Activated B cell treated with CpG ODN at 0.5 μM for 24 hours (primary cell): Measurements from ENCODE around the gene SRR. TPM values are rescaled to one million over a fixed set of nuclear protein-coding genes. Genes with fewer than 3 reads are reported as not detected.

Source experiments
- ATAC-seq: fragments of 200-7000 bp; cut with Tn5 transposase; one replicate; pipeline ENCODE4 v1.10.0; 2021; ENCODE audit warnings: low read depth, mild to moderate bottlenecking, moderate library complexity
- CTCF ChIA-PET: fragments of 350-600 bp; sonication (Branson Sonifier 250); formaldehyde crosslinking; loops from one replicate; lab custom pipeline; 2021; ENCODE audit warnings: antibody characterized with exemption; lab: Charles Lee
- POLR2A ChIA-PET: fragments of 350-600 bp; sonication (Branson Sonifier 250); formaldehyde crosslinking; loops from one replicate; lab custom pipeline; 2021; ENCODE audit warnings: antibody characterized with exemption; lab: Charles Lee
- DNase-seq: peaks from one replicate; pipeline ENCODE4 v3.0.0; 2022
- H3K27ac Mint-ChIP-seq: one replicate; pipeline ENCODE4 v1.8.0; 2020; ENCODE audit warnings: mixed read lengths
- H3K27me3 Mint-ChIP-seq: one replicate; pipeline ENCODE4 v1.8.0; 2021; ENCODE audit warnings: mixed read lengths
- H3K36me3 Mint-ChIP-seq: one replicate; pipeline ENCODE4 v1.8.0; 2021; ENCODE audit warnings: low read depth, mixed read lengths
- H3K4me1 Mint-ChIP-seq: one replicate; pipeline ENCODE4 v1.8.0; 2021; ENCODE audit warnings: mixed read lengths
- H3K4me3 Mint-ChIP-seq: one replicate; pipeline ENCODE4 v1.8.0; 2020; ENCODE audit warnings: mild to moderate bottlenecking, mixed read lengths
- H3K9me3 Mint-ChIP-seq: one replicate; pipeline ENCODE4 v1.8.0; 2020; ENCODE audit warnings: mixed read lengths
- intact Hi-C: fragments of 100-400 bp; cut with micrococcal nuclease; formaldehyde crosslinking; loops from one replicate; pipeline ENCODE4 v1.15.1; 2024
- total RNA-seq: library from RNA; stranded (reverse); gene quantifications from 2 replicates; pipeline ENCODE4 v1.2.3, GENCODE V29; 2022
- TF ChIP-seq, protein P1 (sequence below): fragments of 200-600 bp; IDR thresholded peaks from one replicate; pipeline ENCODE4 v1.8.0; 2022; ENCODE audit warnings: antibody characterized with exemption, mild to moderate bottlenecking

SRR gene
- total RNA-seq, 1 donor from 2014 or later = 5.7 TPM

DNA sequence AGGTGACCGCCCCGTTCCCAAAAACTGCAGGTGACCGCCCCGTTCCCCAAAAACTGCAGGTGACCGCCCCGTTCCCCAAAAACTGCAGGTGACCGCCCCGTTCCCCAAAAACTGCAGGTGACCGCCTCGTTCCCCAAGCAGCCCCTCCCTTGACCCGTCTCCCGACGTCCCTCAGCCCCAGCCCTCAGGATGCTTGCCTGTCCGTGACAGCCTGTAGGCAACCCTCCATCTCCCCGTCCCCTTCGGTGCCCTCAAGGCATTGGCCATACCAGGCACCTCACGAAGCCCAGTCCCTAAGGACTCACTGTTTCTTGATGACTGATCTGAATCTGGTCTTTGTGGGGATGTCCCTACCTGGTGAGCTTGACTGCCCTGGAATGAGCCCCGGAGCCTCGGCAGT, 58.7 kb downstream of the SRR start:
- POLR2A ChIA-PET = no interaction called here

DNA sequence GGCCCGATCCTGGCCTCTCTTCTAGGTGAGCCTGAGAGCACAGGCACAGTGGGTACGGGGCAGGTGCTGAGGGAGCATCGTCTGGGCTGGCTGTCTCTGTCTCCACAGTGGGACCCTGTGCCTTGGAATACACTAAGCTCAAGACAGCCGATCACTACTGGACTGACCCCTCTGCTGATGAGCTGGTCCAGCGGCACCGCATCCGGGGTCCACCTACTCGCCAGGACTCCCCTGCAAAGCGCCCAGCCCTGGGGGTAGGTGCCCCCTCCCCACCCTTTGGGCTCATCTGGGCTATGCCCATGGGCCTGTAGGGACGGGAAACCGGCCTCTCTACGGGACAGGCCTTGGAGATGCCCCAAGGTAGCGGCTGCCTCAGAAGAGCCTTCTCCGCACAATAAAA, 59.1 kb downstream of the SRR start:
- ATAC-seq (no peak), DNase-seq (no peak)
- TF ChIP-seq, protein P1, sequence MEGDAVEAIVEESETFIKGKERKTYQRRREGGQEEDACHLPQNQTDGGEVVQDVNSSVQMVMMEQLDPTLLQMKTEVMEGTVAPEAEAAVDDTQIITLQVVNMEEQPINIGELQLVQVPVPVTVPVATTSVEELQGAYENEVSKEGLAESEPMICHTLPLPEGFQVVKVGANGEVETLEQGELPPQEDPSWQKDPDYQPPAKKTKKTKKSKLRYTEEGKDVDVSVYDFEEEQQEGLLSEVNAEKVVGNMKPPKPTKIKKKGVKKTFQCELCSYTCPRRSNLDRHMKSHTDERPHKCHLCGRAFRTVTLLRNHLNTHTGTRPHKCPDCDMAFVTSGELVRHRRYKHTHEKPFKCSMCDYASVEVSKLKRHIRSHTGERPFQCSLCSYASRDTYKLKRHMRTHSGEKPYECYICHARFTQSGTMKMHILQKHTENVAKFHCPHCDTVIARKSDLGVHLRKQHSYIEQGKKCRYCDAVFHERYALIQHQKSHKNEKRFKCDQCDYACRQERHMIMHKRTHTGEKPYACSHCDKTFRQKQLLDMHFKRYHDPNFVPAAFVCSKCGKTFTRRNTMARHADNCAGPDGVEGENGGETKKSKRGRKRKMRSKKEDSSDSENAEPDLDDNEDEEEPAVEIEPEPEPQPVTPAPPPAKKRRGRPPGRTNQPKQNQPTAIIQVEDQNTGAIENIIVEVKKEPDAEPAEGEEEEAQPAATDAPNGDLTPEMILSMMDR = no peak
- Mint-ChIP-seq H3K4me1 (no peaks in the 10 kb centered on the region), H3K27ac (no peak overlapping the region), H3K9me3 (no peaks in the 10 kb centered on the region), H3K27me3 (no peaks in the 10 kb centered on the region), H3K4me3 (no peak overlapping the region), H3K36me3 (peaks cover 39% of the 10 kb centered on the region)
- intact Hi-C loops = no loop called here
- CTCF ChIA-PET = no interaction called here
- POLR2A ChIA-PET = no interaction called here

More for the DNA sequence above, 58.7 kb downstream of the SRR start:
- intact Hi-C loops = no loop called here
- H3K27ac Mint-ChIP-seq = no peak overlapping the region
- CTCF ChIA-PET = no interaction called here
- H3K9me3 Mint-ChIP-seq = no peaks in the 10 kb centered on the region
- ATAC-seq (no peak), DNase-seq (no peak)
- H3K4me3 Mint-ChIP-seq = no peak overlapping the region
- peaks cover 41% of the 10 kb centered on the region for H3K36me3 Mint-ChIP-seq
- H3K27me3 Mint-ChIP-seq = no peaks in the 10 kb centered on the region
- TF ChIP-seq, protein P1 = no peak
- H3K4me1 Mint-ChIP-seq = no peaks in the 10 kb centered on the region

DNA sequence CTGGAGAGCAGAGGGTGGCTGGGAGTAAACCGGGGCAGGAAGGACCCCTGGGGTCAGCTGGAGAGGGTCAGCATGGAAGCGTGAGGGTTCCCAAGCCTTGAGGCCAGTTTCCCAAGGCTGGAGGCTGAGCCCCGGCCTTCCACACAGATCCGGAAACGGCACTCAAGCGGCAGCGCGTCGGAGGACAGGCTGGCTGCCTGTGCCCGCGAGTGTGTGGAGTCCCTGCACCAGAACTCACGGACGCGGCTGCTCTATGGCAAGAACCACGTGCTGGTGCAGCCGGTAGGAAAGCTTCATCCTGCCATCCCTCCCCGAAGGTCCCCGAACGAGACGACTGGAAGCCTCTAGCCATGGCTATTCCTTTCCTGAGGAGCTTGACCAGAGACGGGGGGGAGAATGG, 59.6 kb downstream of the SRR start:
- intact Hi-C loops = no loop called here
- ChIA-PET POLR2A (no interaction called here), CTCF (no interaction called here)
- TF ChIP-seq, protein P1 = no peak
- DNase-seq = no peak
- no peak overlapping the region for H3K4me3 Mint-ChIP-seq
- no peak for ATAC-seq
- no peaks in the 10 kb centered on the region for H3K27me3 Mint-ChIP-seq
- H3K9me3 Mint-ChIP-seq = no peaks in the 10 kb centered on the region
- H3K4me1 Mint-ChIP-seq = no peaks in the 10 kb centered on the region
- H3K27ac Mint-ChIP-seq = no peak overlapping the region
- H3K36me3 Mint-ChIP-seq = peaks cover 39% of the 10 kb centered on the region

DNA sequence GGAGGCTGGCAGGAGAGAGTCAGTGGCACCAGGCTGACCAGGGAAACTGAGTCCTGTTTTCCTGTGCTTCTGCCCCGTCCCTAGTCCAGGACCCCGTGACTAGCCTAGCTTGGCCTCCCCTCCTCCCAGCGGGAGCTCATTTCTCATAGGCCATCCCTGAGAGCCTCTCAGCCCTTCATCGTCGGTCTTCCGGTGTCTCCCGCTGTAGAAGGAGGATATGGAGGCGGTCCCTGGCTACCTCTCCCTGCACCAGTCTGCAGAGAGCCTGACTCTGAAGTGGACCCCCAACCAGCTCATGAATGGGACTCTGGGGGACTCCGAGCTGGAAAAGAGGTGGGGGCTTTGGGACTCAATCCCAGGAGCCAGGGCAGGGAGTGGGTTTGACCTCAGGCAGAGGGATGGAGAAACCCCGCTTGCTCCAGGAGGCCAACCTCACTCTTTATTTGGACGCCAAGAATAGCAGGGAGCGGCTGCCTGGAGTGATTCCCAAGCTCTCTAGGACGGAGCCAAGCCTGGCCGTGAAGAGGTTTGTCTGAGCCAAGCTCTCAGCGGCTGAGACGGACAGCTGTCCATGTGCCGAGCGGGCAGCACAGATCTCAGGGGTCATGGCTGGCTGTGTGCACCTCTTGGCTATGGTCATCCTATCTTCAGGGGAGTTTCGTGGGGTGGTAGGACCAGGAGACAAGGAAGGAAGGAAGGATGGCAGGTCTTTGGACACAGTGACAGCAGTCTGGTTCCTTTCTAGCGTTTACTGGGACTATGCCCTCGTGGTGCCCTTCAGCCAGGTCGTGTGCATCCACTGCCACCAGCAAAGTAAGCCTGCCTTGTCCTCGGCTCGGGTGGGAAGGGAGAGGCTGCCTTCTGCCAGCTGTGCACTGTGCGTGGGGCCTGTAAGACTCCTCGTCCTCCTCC, 60.4 kb downstream of the SRR start:
- DNase-seq = no peak
- ATAC-seq = no peak
- TF ChIP-seq, protein P1 = no peak
- Mint-ChIP-seq H3K27ac (no peak overlapping the region), H3K4me1 (no peaks in the 10 kb centered on the region), H3K9me3 (no peaks in the 10 kb centered on the region), H3K36me3 (peaks cover 39% of the 10 kb centered on the region), H3K27me3 (no peaks in the 10 kb centered on the region), H3K4me3 (no peak overlapping the region)
- POLR2A ChIA-PET = no interaction called here
- CTCF ChIA-PET = no interaction called here
- intact Hi-C loops = no loop called here

DNA sequence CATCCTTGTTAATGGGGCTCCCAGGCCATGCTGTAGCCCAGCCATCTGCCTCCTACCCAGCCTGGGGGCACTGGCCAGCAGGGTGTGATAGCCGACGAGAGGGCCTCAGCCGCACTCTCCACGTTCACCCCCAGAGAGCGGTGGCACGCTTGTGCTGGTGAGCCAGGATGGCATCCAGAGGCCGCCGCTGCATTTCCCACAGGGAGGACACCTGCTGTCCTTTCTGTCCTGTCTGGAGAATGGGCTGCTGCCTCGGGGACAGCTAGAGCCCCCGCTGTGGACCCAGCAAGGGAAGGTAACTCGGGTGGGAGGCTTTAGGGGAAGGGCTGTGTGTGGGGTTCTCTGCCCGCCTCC, 61.0 kb downstream of the SRR start:
- H3K27ac Mint-ChIP-seq = no peak overlapping the region
- intact Hi-C loops = no loop called here
- H3K36me3 Mint-ChIP-seq = peaks cover 39% of the 10 kb centered on the region

More for the DNA sequence above, 61.0 kb downstream of the SRR start:
- Mint-ChIP-seq H3K4me3 (no peak overlapping the region), H3K9me3 (no peaks in the 10 kb centered on the region), H3K4me1 (no peaks in the 10 kb centered on the region), H3K27me3 (no peaks in the 10 kb centered on the region)
- TF ChIP-seq, protein P1 = no peak
- ATAC-seq (no peak), DNase-seq (no peak)
- ChIA-PET POLR2A (no interaction called here), CTCF (no interaction called here)
